Large intestine (tissue), 3 donors: ENCODE data around the gene INHBC. TPM values are rescaled to one million over a fixed set of nuclear protein-coding genes. Genes with fewer than 3 reads are reported as not detected.
"Not testable (repeated sequence)": the region's sequence is repeated elsewhere in the genome, so short reads cannot be mapped to it uniquely, and the experiment has no call there.

ENCODE experiments used
- DNase-seq, 2 donors: peaks; one replicate each; pipeline versions ENCODE4 v3.0.0 to v3.0.0-alpha.2; 2013
- H3K27ac ChIP-seq: one replicate; pipeline ENCODE4 v1.5.1; 2013; ENCODE audit warnings: low read length
- H3K27me3 ChIP-seq: 2 replicates; pipeline ENCODE4 v1.6.1; 2013; ENCODE audit warnings: low read length; ENCODE audit not compliant: control insufficient read depth, insufficient read depth
- H3K36me3 ChIP-seq: 2 replicates; pipeline ENCODE4 v1.6.1; 2013; ENCODE audit warnings: low read length; ENCODE audit not compliant: control insufficient read depth, insufficient read depth
- H3K4me1 ChIP-seq: one replicate; pipeline ENCODE4 v1.6.1; 2013; ENCODE audit warnings: low read length; ENCODE audit not compliant: control insufficient read depth, insufficient read depth
- H3K4me3 ChIP-seq: one replicate; pipeline ENCODE4 v1.5.1; 2013; ENCODE audit warnings: low read length
- H3K9me3 ChIP-seq: one replicate; pipeline ENCODE4 v1.6.1; 2013; ENCODE audit warnings: mild to moderate bottlenecking, low read depth, low read length, moderate library complexity; ENCODE audit not compliant: control insufficient read depth
- whole genome bisulfite sequencing: methylation state at CpG from one replicate; pipeline ENCODE4 v1.1.5; 2013; ENCODE audit warnings: low lambda C conversion rate; ENCODE audit not compliant: insufficient coverage; 5-methylcytosine and 5-hydroxymethylcytosine counted together
- polyA plus RNA-seq: library from polyadenylated mRNA; unstranded; fragments of 120-200 nt; gene quantifications from one replicate; pipeline ENCODE4 v1.2.1, GENCODE V29; 2013

The INHBC gene
- polyA plus RNA-seq, 1 donor: 0.40 TPM

DNA sequence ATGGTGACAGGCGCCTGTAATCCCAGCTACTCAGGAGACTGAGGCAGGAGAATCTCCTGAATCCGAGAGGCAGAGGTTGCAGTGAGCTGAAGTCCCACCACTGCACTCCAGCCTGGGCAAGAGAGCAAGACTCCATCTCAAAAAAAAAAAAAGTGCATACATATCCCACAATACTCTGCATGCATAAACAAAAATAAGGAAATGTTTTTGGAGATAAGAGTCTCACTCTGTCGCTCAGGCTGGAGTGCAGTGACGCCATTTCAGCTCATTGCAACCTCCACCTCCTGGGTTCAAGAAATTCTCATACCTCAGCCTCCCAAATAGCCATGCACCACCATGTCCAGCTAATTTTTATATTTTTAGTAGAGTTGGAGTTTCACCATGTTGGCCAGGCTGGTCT, 32.4 kb upstream of the INHBC start:
- not testable (repeated sequence) for H3K27me3 ChIP-seq, H3K27ac ChIP-seq

DNA sequence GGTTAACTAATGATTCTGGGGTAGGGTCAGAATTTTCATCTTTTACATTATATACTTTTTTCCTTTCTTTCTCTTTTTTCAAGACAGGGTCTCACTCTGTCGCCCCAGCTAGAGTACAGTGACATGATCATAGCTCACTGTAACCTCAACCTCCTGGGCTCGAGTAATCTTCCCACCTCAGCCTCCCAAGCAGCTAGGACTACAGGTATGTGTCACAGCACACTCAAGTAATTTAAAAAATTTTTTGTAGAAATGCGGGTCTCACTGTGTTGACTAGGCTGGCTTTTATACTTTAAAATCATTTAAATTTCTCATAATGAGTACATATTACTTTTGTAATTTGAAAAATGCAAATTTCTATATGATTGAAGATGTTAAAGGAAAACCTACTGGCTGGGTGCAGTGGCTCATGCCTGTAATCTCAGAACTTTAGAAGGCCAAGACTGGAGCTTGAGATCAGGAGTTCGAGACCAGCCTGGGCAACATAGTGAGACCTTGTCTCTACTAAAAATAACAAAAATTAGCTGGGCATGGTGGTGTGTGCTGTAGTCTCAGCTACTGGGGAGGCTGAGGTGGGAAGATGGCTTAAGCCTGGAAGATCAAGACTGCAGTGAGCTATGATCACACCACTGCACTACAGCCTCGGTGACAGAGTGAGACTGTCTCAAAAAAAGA, 29.5 kb upstream of the INHBC start:
- Histone ChIP-seq H3K4me3 (no peak overlapping the region), H3K36me3 (peaks cover 2% of the 10 kb centered on the region), H3K27ac (no peak overlapping the region), H3K27me3 (no peaks in the 10 kb centered on the region), H3K9me3 (no peaks in the 10 kb centered on the region), H3K4me1 (no peaks in the 10 kb centered on the region)
- WGBS: 100% methylated on average over 1 of the region's 5 CpGs
- no peak for DNase-seq

More for the DNA sequence above, 32.4 kb upstream of the INHBC start:
- not testable (repeated sequence) for DNase-seq, H3K4me1 ChIP-seq, H3K4me3 ChIP-seq, H3K36me3 ChIP-seq, H3K9me3 ChIP-seq
- no CpG with 5 or more reads among the region's 4 CpGs for WGBS

DNA sequence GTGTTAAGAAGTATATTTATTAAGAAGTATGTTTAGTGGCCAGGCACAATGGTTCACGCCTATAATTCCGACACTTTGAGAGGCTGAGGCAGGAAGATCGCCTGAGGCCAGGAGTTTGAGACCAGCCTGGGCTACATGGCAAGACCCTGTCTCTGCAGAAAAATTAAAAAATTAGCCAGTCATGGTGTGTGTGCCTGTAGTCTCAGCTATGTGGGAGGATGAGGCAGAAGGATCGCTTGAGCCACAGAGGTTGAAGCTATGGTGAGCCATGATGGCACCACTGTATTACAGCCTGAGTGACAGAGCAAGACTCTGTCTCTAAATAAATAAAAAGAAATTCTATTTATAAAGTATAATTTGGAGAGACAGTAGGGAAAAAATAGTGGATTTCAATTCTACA, 24.1 kb upstream of the INHBC start:
- Histone ChIP-seq H3K27me3 (no peaks in the 10 kb centered on the region), H3K4me1 (no peaks in the 10 kb centered on the region), H3K9me3 (no peaks in the 10 kb centered on the region), H3K27ac (no peak overlapping the region), H3K36me3 (peaks cover 2% of the 10 kb centered on the region), H3K4me3 (no peak overlapping the region)
- 100% methylated on average over 1 of the region's 4 CpGs for WGBS
- DNase-seq: no peak

DNA sequence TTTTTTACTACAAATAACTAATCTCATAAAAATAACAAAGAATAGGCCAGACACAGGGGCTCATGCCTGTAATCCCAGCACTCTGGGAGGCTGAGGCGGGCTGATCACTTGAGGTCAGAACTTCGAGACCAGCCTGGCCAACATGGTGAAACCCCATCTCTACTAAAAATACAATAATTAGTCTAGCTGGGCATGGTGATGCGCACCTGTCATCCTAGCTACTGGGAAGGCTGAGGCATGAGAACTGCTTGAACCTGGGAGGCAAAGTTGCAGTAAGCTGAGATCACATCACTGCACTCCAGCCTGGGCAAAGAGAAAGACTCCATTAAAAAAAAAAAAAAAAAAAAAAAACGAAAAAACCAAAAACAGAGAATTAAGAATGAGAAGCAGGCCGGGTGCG, 20.4 kb upstream of the INHBC start:
- H3K36me3 ChIP-seq, H3K27ac ChIP-seq, H3K4me1 ChIP-seq, H3K4me3 ChIP-seq, H3K27me3 ChIP-seq, DNase-seq, H3K9me3 ChIP-seq: not testable (repeated sequence)
- 80% methylated on average over 1 of the region's 6 CpGs for WGBS

DNA sequence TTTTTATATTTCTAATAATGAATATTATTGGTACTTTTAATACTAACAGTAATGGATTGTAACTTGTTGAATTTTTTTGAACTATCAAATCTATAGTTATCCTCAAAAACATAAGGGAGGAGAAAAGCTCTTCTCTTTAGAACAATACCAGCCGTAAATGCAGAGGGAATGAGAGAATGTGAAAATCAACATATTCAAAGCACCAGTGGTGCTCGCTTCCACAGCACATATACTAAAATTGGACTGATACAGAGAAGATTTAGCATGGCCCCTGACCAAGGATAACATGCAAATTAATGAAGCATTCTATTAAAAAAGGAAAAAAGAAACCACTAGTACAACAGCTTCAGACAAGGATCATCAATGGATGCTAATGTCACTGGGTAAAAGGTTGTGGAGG, 19.5 kb upstream of the INHBC start:
- no peak overlapping the region for H3K27ac ChIP-seq
- no CpG with 5 or more reads among the region's 2 CpGs for WGBS
- no peaks in the 10 kb centered on the region for H3K4me1 ChIP-seq
- H3K27me3 ChIP-seq: no peaks in the 10 kb centered on the region
- no peaks in the 10 kb centered on the region for H3K9me3 ChIP-seq
- H3K4me3 ChIP-seq: no peak overlapping the region
- H3K36me3 ChIP-seq: peaks cover 2% of the 10 kb centered on the region
- DNase-seq: no peak

DNA sequence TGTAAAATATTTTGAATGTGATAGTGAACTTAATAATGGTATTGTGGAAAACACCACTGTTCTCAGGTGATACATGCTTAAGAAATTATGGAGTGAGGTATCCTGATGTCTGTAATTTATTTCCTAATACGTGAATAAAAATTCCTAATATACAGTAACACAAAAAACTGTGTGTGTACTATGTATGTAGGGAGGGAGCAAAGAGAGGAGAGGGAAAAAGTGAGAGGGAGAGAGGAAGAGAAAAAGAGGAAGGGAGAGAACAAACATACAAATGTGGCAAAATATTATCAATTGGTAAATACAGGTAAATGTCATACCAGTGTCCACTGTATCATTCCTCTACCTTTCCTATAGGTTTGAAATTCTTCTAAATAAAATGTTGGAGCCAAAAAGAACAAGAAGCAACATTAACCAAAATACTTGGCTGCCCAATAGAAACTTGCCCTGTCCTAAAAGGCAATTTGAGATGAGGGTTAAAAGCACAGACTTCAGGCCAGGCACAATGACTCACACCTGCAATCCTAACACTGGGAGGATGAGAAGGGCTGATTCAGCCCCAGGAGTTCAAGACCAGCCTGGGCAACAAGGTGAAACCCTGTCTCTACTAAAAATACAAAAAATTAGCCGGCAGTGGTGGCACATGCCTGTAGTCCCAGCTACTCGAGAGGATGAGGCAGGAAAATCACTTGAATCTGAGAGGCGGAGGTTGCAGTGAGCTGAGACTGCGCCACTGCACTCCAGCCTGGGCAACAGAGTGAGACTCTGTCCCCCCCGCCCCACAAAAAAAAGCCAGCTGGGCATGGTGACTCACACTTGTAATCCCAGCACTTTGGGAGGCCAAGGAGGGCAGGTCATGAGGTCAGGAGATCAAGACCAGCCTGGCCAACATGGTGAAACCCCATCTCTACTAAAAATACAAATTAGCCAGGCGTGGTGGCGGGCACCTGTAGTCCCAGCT, 18.3 kb upstream of the INHBC start:
- no peaks in the 10 kb centered on the region for H3K27me3 ChIP-seq
- no peak overlapping the region for H3K4me3 ChIP-seq
- peaks cover under 1% of the 10 kb centered on the region for H3K36me3 ChIP-seq
- no peak overlapping the region for H3K27ac ChIP-seq
- H3K9me3 ChIP-seq: no peaks in the 10 kb centered on the region
- no peak for DNase-seq
- WGBS: 80% methylated on average over 2 of the region's 8 CpGs
- H3K4me1 ChIP-seq: no peaks in the 10 kb centered on the region

DNA sequence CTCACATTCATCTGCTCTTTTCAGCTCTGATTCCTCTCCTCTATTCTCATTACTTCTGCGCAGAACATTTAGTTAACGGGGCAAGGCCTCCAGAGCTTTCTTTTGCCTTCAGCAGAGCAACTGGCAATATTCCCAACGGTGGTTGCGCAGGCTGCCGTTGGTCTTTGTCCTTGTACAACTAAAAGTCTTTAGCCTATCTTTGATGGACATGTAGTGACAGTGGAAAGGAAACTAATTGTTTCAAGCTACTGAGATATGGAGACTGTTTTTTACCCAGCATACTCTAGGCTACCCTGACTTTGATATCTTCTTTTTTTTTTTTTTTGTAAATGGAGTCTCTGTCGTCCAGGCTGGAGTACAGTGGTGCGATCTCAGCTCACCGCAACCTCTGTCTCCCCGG, 16.3 kb upstream of the INHBC start:
- Histone ChIP-seq H3K4me1 (no peaks in the 10 kb centered on the region), H3K4me3 (no peak overlapping the region), H3K36me3 (peaks cover 16% of the 10 kb centered on the region), H3K27me3 (no peaks in the 10 kb centered on the region), H3K27ac (no peak overlapping the region), H3K9me3 (no peaks in the 10 kb centered on the region)
- DNase-seq: no peak
- WGBS: 100% methylated on average over 1 of the region's 9 CpGs

DNA sequence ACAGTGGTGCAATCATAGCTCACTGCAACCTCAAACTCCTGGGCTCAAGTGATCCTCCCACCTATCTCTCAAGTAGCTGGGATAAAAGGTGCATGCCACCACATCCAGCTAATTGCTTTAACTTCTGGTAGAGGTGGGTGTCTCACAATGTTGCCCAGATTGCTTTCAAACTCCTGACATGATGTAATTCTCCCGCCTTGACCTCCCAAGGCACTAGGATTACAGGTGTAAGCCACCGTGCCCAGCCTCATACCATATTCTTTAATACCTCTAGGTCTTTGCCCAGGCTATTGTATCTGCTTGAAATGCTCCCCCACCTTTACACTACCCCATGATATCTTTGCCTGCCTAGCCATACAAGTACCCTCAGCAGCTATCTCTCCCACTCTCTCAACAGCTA, 15.1 kb upstream of the INHBC start:
- Histone ChIP-seq H3K4me1 (no peaks in the 10 kb centered on the region), H3K27me3 (no peaks in the 10 kb centered on the region), H3K36me3 (peaks cover 18% of the 10 kb centered on the region), H3K9me3 (no peaks in the 10 kb centered on the region), H3K4me3 (no peak overlapping the region), H3K27ac (no peak overlapping the region)
- no CpG with 5 or more reads among the region's 2 CpGs for WGBS
- no peak for DNase-seq

DNA sequence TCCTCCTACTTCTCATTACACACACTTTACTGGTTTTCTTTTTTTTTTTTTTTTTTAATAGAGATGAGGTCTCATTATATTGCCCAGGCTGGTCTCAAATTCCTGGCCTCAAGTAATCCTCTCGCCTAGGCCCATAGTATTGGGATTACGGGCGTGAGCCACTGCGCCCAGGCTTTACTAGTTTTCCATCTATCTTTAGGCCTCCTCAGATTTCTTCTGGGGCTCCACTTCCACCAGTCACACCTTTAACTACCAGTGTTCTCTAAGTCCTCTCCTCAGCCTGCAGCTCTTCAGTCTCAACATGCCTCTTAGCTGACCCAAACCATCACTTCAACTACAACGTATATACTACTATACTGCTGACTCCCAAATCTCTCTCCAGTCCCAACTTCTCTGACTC, 14.1 kb upstream of the INHBC start:
- no peak for DNase-seq
- no peaks in the 10 kb centered on the region for H3K4me1 ChIP-seq
- H3K36me3 ChIP-seq: peaks cover 20% of the 10 kb centered on the region
- no peaks in the 10 kb centered on the region for H3K27me3 ChIP-seq
- no peak overlapping the region for H3K4me3 ChIP-seq
- no peaks in the 10 kb centered on the region for H3K9me3 ChIP-seq
- WGBS: no CpG with 5 or more reads among the region's 5 CpGs
- no peak overlapping the region for H3K27ac ChIP-seq

DNA sequence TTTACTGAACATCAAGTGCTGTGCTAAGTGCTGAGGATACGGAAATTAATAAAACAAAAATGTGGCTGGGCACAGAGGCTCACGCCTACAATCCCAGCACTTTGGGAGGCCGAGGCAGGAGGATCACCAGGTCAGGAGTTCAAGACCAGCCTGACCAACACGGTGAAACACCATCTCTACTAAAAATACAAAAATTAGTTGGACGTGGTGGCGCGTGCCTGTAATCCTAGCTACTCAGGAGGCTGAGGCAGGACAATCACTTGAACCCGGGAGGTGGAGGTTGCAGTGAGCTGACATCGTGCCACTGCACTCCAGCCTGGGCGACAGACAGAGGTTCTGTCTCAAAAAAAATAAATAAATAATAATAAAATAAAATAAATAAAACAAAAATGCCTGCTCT, 7.6 kb upstream of the INHBC start:
- not testable (repeated sequence) for H3K4me3 ChIP-seq, H3K9me3 ChIP-seq, H3K27ac ChIP-seq, DNase-seq, H3K27me3 ChIP-seq, H3K4me1 ChIP-seq
- WGBS: 93% methylated on average over 3 of the region's 10 CpGs
- peaks cover 19% of the 10 kb centered on the region for H3K36me3 ChIP-seq
